ENCODE results near the gene KDM4B.

GRCh38 chr19:4974880-4975469 is 6.1 kb downstream of the KDM4B start:
- no peak for TF ChIP-seq CTCF (conservative IDR thresholded peaks at IDR 0.05 in 1 of 2, IDR thresholded peaks at IDR 0.05 in 1 of 2; ENCODE audit: low read depth in 1 of 2, low read length in 2 of 2)
- TF ChIP-seq EZH2 (IDR thresholded peaks at IDR 0.05; ENCODE audit: low read length, missing control alignments) = no peak
